K562 (cell line): ENCODE data around the gene ISG20L2. TPM values are rescaled to one million over a fixed set of nuclear protein-coding genes. Genes with fewer than 3 reads are reported as not detected.

ENCODE experiments used
- AFF1 ChIP-seq, 2 experiments: fragments of 450-650 bp; IDR thresholded peaks; 2 replicates each; pipeline ENCODE4 v1.6.1; 2018; ENCODE audit warnings: mild to moderate bottlenecking in 2 of 2, low read depth in 1 of 2; ENCODE audit not compliant: partially characterized antibody in 2 of 2
- ARID3B ChIP-seq: fragments of 250-450 bp; sonication (Bioruptor Pico); IDR thresholded peaks from 2 replicates; pipeline ENCODE4 v1.4.0; 2020; ENCODE audit warnings: borderline replicate concordance
- CBX3 ChIP-seq, 2 experiments: IDR thresholded peaks; 1 replicate in 1 of 2; 2 replicates in 1 of 2; pipeline ENCODE4 v1.6.1; 2012; ENCODE audit warnings: inconsistent platforms in 2 of 2, low read length in 2 of 2, borderline replicate concordance in 1 of 2, control low read depth in 1 of 2
- GABPA ChIP-seq: fragments of 200-800 bp; sonication (Bioruptor generic); conservative IDR thresholded peaks from 2 replicates; pipeline ENCODE4 v1.6.1; 2016; ENCODE audit warnings: low read depth, missing genetic modification characterization, missing compliant biosample characterization
- HDAC2 ChIP-seq: fragments of 450-650 bp; IDR thresholded peaks from 2 replicates; pipeline ENCODE4 v1.6.1; 2016; ENCODE audit warnings: mild to moderate bottlenecking
- JUN ChIP-seq, 2 experiments: sonication (generic) in 1 of 2; formaldehyde crosslinking in 1 of 2; IDR thresholded peaks; 2 replicates each; pipeline versions ENCODE4 v1.6.1 to v1.8.0; 2012 to 2022; ENCODE audit warnings: borderline replicate concordance in 2 of 2, mild to moderate bottlenecking in 2 of 2, improper control_type of control experiment in 1 of 2, low read depth in 1 of 2, low read length in 1 of 2, missing genetic modification reagents in 1 of 2
- PYGO2 ChIP-seq: fragments of 450-650 bp; IDR thresholded peaks from 2 replicates; pipeline ENCODE4 v1.6.1; 2016; ENCODE audit warnings: mild to moderate bottlenecking, missing genetic modification characterization, moderate library complexity, missing compliant biosample characterization
- ZFPM2 ChIP-seq: fragments of 250-450 bp; sonication (Bioruptor Pico); IDR thresholded peaks from 2 replicates; pipeline ENCODE4 v1.5.1; 2022; ENCODE audit warnings: mild to moderate bottlenecking
- ZNF263 ChIP-seq: sonication (generic); formaldehyde crosslinking; IDR thresholded peaks from 2 replicates; pipeline ENCODE4 v1.8.0; 2022; ENCODE audit warnings: mild to moderate bottlenecking, missing genetic modification reagents, borderline replicate concordance
- ZNF407 ChIP-seq: fragments of 450-650 bp; IDR thresholded peaks from 2 replicates; pipeline ENCODE4 v1.6.1; 2016; ENCODE audit warnings: low read depth
- polyA plus RNA-seq, 8 experiments: library from polyadenylated mRNA; depleted of rRNA in 4 of 8; stranded (reverse) in 5 of 8; unstranded in 3 of 8; fragments of >200 nt; fragmentation: Nextera tagmentation in 2 of 8; fragmentation: Illumina TruSeq in 1 of 8; extraction: Ambion mirVana in 2 of 8; extraction: Trizol in 1 of 8; gene quantifications; 2 replicates each; pipeline versions ENCODE4 v1.2.1 to v1.2.3, GENCODE V29; 2011 to 2014; ENCODE audit warnings: inconsistent platforms in 1 of 8, missing spikeins in 1 of 8
- total RNA-seq, 7 experiments: library from RNA; depleted of rRNA in 6 of 7; stranded (reverse); fragments of >200 nt in 6 of 7; fragmentation: Illumina TruSeq in 2 of 7; extraction: Trizol in 2 of 7; gene quantifications; 2 replicates each; pipeline versions ENCODE4 v1.2.1 to v1.2.3, GENCODE V29; 2011 to 2021; ENCODE audit warnings: low replicate concordance in 1 of 7

Gene ISG20L2
- total and polyA plus RNA-seq, 9 of the 15 experiments (the other 6 are each of a cell fraction or from before 2014, with no cell fraction given), result 21.3 to 130 (median 50.3) TPM

- no peak for TF ChIP-seq ZNF407
- TF ChIP-seq HDAC2, result no peak
- TF ChIP-seq ZFPM2 (CRISPR knock-in tag), result no peak
- TF ChIP-seq PYGO2 (tag), result no peak
- no peak for TF ChIP-seq AFF1 (IDR thresholded peaks at IDR 0.05; ENCODE audit: low read depth in 1 of 2, partially characterized antibody in 2 of 2)
- TF ChIP-seq GABPA (tag), result peak; percentile 27
- TF ChIP-seq CBX3 (IDR thresholded peaks at IDR 0.05; ENCODE audit: borderline replicate concordance in 1 of 2, low read length in 2 of 2), result 0 out of 3 replicates have a peak, but pooled peaks of 1 of the 2 experiments have one; percentile 33
- TF ChIP-seq JUN (IDR thresholded peaks at IDR 0.05; ENCODE audit: borderline replicate concordance, low read depth, low read length), result no peak
- TF ChIP-seq JUN (CRISPR knock-in tag; IDR thresholded peaks at IDR 0.05; ENCODE audit: borderline replicate concordance), result peak; percentile 35; the same call in 1 of the 2 replicates
- peak; percentile 24; the same call in 1 of the 2 replicates for TF ChIP-seq ZNF263 (CRISPR knock-in tag)
- no peak for TF ChIP-seq ARID3B (CRISPR knock-in tag)
These were observed 50.7 kb downstream of the ISG20L2 start (continued) for GRCh38 chr1:156677616-156678596.
